Loucy (cell line): ENCODE data around the gene GSTT2B.
"Not testable (repeated sequence)": the region's sequence is repeated elsewhere in the genome, so short reads cannot be mapped to it uniquely, and the experiment has no call there.

Experiments used
- EZH2phosphoT487 ChIP-seq: fragments of 200-600 bp; IDR thresholded peaks from 2 replicates; pipeline ENCODE4 v1.6.1; 2018; ENCODE audit warnings: antibody characterized with exemption, mild to moderate bottlenecking, moderate library complexity, borderline replicate concordance
- TF ChIP-seq, protein P1 (sequence below): fragments of 200-600 bp; sonication (generic); conservative IDR thresholded peaks from 2 replicates; pipeline ENCODE4 v1.5.1; 2014; ENCODE audit warnings: mild to moderate bottlenecking, antibody characterized with exemption, low read length

- TF ChIP-seq, protein P1, sequence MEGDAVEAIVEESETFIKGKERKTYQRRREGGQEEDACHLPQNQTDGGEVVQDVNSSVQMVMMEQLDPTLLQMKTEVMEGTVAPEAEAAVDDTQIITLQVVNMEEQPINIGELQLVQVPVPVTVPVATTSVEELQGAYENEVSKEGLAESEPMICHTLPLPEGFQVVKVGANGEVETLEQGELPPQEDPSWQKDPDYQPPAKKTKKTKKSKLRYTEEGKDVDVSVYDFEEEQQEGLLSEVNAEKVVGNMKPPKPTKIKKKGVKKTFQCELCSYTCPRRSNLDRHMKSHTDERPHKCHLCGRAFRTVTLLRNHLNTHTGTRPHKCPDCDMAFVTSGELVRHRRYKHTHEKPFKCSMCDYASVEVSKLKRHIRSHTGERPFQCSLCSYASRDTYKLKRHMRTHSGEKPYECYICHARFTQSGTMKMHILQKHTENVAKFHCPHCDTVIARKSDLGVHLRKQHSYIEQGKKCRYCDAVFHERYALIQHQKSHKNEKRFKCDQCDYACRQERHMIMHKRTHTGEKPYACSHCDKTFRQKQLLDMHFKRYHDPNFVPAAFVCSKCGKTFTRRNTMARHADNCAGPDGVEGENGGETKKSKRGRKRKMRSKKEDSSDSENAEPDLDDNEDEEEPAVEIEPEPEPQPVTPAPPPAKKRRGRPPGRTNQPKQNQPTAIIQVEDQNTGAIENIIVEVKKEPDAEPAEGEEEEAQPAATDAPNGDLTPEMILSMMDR: not testable (repeated sequence)
- TF ChIP-seq EZH2phosphoT487: not testable (repeated sequence)
These were observed 7.5 kb downstream of the GSTT2B start for GRCh38 chr22:23953485-23953884.
